Measurements from ENCODE around the gene OAF.
"Not testable (repeated sequence)": the region's sequence is repeated elsewhere in the genome, so short reads cannot be mapped to it uniquely, and the experiment has no call there.

The OAF gene

DNA sequence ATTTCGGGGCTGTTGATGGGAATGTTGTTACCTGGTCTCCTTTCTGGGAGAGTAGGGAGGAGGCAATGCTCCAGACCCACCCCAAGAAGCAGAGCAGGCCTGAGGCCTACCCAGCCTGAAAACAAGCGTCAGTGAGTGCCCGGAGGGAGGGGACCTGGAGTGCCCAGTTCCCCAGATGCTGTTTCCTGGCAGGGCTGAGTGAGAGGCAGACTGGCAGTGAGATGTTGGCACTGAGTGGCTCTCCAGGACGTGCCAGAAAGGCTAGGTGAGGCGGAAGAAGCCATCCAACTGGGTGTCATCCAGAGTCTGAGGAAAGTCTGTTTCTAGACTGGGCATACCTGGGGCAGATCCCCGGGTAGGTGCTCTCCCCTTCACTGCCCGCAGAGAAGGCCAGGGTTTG lies 30.4 kb downstream of the OAF start:
- DNase-seq (ENCODE audit: low read depth in 2 of 2), result no peak

DNA sequence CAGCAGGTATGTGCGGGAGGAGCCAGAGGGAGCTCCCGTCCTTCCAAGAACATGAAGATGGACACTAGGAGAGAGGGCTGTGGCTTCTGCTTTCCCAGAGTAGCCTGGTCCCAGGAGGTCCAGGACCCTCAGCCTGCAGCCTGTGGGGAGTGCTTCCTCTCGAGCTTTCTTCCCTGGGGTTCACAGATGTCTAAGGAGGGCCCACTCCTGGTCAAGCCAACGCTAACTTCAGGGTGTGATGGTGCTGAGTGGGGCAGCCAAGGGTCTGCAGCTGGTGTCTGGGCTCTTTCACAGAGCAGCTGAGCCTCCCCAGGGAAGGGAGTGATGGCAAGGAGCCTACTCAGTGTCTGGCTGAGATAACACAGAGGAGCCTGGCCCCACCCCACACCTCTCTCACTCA lies 32.4 kb downstream of the OAF start:
- no peak for DNase-seq (ENCODE audit: low read depth in 2 of 2)

DNA sequence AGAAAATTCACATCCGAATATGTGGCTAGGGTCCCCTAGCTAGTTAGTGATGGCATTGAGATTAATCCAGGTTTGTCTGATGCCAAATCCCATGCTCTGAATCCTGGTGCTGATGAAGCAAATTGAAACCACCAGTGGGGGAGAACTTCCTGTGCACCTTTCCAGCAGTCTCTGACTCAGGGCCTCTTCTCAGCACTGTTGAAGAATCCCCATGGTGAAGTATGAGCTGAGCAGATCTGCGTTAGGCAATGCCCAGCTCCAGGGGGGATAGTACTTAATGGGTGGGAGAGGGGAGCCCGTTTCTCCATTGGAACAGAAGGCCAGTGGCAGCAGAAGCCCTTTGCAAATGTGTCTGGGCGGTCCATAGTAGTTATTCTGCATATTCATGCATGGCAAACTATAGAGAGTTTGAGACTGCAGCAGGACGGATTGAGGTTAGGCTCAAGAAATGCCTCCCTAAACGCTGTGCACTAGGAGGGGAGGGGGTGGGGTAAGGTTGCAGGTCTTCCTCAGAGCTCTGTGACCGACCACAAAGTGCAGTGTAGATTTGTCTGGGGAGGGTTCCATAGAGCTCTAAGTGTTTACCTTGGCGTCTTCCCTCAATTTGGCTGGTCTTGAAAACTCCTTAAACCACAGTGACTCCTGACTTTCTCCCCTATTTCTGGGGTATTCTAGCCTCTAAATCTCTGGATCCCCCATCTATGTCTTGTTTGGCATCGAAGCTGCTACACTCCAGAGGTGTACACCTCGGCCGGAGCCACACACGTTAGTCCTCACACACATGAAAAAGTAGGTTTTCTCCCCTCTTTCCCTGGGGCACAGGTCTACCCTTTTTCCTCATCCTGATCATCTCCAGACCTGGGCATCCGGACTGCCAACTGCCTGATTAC lies 33.9 kb downstream of the OAF start:
- DNase-seq (ENCODE audit: low read depth in 2 of 2), result no peak

DNA sequence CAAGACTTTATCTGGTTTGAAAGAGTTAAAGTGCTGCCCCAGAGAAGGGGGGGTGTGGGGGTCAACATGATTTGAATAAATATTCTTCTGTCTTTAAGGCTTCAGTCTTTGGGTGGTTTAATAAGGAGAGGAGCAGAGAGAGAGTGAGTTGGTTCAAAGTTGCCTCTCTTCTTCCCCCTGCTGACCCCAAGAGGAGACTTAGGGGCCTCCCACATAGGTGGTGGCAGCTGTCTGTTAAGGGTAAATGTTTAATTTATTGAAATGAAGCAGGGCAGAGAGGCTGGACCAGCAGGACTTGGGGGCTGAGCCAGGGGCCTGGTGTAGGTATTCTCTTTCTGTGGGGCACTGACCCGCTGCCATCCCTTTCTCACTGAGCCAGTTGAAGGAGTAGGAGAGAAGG lies 34.6 kb downstream of the OAF start:
- DNase-seq (ENCODE audit: low read depth in 2 of 2), result no peak

DNA sequence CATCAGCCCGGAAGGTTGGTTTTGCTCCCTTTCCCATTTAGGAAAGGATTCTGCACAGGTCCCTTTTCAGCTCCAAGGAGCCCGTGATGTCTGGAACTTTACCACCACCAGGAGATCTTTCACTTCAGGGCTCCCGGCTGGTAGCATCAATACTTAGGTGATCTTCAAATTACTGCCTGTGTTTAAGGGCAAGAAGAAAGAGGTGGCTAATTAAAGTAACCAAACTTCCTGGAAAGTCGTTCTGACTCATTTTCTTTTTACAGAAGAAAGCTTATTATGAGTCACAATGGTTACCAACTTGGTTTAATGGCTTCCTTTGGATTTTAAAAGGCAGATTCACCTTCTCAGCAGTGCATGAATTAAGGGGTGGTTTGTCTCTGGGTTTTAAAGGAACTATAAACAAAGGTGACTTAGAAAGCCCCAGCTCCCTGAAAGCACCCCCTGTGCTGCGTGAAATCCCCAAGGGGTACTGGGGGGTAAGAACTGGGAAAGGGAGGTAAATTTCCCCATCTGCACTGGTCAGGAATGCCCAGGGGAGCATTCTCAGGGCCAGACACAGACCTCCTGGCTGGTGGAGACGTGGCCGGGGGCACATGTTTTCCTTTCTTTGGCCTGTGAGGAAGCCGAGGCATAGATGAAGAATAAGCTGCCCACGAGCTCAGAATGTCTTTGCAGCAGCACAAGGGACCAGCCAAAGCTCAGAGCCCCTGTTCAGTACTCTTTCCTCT lies 37.9 kb downstream of the OAF start:
- no peak for DNase-seq (ENCODE audit: low read depth in 2 of 2)

DNA sequence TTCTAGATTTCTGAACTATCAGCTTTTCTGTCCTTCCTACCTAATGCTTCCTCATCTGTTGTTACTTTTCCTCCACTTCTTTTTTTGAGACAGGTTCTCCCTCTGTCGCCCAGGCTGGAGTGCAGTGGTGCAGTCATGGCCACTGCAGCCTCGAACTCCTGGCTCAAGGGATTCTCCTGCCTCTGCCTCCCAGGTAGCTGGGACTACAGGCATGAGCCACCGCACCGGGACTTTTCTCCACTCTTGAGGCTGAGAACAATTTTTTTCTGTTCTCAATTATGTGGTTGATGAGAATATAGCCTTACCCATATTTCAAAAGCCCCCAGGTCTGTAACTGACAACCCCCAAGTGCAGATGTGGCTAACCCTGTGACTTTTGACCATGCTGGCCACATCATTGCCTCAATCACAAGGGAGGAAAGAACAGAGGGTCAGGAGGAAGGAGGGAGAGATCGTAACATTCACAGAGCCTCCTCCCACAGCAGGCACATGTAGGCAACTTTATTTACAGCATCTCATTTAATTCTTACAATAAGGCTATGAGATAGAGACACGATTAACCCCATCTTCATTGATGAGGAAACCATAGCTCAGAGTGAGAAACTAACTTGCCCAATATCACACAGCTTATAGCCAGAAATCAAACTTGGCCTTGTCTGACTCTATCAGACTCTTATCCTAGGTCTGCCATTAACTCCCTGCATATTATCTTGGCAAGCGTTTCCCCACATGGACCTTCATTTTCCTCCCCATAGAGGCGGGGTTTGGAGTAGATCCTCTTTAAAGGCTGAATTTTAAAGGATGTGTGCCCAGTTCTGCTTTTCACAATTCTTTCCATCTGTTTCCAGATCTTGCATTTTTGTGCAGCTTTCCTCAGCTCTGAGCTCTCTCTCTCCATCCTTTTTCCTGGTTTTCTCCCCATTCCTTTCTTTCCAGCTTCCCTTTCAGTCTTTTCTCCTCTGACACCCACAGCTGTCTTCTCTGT lies 38.7 kb downstream of the OAF start:
- no peak for DNase-seq (ENCODE audit: low read depth in 2 of 2)

DNA sequence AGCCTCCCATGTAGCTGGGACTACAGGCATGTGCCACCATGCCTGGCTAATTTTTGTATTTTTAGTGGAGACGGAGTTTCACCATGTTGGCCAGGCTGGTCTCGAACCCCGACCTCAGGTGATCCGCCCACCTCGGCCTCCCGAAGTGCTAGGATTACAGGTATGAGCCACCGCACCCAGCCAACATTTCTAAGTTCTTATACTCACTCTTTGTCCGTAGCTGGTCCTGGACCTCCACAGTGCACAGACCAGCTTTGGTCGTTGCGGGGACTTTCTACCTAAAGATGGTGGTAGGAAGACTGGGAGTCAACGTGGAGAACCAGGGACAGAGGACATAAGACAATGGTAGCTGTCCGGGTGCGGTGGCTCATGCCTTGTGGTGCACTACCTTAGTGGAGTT lies 42.5 kb downstream of the OAF start:
- not testable (repeated sequence) for DNase-seq (ENCODE audit: low read depth in 2 of 2)

DNA sequence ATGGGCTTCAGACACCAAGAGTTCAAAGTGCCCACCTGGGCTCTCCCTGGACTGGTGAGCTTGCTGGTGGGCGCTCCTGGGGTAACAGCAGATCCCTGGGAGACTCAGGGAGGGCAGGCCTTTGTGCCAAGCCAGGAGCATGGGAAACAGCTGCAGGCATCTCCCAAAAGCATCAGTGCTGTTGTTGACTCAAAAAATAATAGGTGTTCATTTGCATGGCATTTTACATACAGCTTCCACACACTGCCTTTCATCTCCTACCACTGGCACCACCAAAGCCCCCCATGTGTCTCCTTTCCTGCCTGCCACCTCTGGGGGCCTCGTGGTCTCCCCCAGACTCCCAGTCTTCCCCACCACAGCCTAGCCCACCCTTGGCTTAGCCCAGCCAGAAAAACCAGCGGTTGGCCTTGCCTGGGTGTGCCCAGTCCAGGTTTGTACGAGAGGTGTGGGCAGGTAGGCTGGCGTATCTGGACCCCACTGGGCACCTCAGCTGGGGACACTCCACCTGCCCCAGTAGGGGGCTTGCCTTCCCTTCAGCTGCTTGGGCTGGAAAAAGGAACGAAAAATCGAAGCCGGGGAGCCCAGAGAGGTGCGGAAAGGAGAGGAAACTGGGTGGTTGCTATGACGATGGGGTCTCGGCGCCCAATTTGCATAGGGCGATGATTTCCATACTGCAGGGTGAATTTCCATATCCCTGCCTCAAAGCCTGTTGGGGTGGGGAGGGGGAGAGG lies 44.1 kb downstream of the OAF start:
- no peak for DNase-seq (ENCODE audit: low read depth in 2 of 2)

DNA sequence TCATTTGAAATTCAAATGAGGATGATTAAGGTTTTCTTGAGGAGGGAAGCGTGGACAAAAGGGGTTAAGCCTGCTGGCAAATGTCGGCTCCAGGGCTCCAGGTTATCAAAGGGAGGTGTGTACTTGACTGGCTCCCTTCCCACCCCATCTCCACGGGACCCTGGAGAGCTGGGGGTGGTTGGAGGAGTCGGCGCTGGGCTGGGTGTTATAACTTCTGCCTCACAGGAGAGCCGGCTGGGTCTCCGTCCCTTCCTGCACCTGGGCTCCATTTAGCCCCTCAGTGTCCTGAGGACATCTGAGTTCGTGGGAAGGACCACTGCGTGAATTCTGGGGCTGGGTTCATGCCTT lies 44.7 kb downstream of the OAF start:
- no peak for DNase-seq (ENCODE audit: low read depth in 2 of 2)

DNA sequence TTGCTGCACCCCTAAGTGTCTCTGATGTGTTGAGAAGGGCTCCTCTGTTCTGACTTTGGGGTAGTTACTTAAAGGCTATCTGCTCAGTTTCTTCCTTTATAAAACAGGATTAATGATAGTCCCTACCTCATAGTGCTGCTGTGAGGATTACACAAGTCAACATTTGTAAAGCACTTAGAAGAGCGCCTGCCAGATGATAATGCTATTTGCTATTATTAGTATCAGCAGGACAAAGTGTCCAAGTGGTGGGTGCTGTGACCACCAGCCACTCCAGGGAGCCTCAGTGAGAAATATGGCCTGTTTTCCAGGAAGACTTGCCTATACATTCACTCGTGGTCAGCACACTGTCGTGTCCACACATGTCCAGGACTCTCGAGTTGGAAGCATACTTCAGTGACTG lies 45.3 kb downstream of the OAF start:
- no peak for DNase-seq (ENCODE audit: low read depth in 2 of 2)

DNA sequence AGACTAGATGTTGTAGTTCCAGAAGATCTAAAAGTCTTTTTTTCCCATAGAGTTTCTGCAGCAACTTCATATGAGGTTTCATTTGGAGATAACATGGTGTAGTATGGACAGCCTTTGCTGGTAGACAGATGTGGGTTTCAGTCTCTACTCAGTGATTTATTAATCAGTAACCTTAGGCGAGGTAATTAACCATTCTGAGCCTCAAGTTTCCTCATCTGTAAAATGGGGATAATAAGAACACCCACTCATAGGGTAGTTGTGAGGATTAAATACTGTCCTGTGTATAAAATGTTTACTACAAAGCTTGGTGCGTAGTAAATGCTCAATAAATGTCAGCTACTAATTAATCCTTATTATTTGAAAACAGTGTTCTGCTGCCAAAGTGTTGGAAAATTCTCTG lies 45.9 kb downstream of the OAF start:
- no peak for DNase-seq (ENCODE audit: low read depth in 2 of 2)

DNA sequence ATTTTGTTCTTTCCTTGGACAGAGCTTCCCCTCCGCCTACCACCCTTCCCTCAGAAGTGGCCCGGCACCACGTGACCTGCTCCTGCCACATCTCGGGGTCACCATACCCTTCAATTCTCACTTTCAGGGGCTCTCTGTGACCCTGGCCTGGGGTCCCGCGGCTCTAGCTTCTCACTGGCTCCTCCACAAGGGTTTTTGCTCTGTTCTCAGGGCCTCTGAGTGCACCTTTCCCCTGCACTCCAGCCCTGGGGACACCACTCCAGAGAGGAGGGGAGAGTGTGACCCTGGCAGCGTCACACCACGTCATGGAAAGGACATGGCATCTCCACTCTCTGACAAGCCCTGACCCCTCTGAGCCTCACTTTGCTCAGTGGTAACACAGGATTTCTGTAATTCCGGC lies 46.5 kb downstream of the OAF start:
- DNase-seq (ENCODE audit: low read depth in 2 of 2), result no peak

DNA sequence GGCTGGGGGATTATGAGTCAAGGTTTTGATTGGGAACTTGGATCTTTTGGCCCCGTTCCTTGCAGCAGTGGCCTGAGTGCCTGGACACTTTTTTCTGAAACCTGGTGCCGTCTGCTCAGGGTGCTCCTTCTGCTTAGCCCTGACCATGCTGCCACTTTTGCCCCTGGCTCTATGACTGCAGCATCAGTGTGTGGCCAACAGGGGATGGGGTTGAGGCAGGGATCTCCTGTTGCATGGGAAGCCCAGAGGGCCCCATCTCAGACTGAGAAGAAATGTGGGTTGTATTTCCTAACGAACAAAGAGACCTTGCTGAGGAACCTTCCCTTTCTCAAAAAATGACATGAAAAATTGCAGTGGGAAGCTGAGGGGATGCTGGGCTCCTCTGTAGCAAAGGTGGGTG lies 47.8 kb downstream of the OAF start:
- no peak for DNase-seq (ENCODE audit: low read depth in 2 of 2)

DNA sequence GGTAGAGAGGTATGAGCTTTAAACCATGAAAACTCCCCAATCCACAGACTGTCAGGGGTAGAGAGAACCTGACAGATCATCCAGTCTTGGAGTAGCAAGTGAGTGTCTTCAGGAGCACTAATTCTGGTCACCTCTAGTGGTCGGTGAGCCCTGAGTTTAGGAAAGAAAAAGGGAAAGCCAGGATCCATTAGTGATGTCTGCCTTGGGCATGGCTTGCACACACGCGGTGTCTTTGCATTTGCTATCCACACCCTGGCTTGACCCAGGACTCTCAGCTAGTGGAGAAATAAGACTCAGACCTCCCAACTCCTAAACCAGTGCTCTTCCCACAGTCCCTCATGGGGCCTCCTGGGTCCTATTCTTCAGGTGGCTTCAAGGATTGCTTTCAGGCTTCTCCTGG lies 48.4 kb downstream of the OAF start:
- no peak for DNase-seq (ENCODE audit: low read depth in 2 of 2)

DNA sequence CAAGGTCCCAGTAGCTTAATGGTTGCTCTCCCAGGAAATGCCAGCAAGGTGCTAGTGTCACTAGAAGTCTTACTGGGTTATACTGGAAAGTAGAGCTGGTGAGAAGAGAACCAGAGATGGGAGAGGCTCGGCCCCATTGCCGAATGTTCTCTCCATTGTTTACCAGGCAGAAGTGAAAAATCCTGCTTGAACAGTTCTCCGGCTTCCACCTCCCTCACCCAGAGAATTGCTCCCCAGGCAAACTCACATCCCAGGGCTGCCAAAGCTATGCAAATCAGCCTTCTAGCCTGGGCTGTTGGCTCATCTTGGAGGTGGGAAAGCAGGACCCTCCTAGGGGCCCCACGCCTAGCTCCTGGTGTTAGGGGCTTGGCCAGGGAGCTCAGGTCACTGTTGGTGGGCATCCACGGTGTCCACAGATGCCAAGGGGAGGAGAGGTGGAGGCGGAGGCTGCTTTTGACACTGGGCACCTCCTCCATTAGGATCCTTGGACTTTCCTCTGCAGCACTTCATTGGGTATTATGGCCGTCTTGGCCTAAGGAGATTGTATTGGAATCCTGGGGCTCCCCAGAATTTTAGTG lies 49.2 kb downstream of the OAF start:
- DNase-seq (ENCODE audit: low read depth in 2 of 2), result no peak

DNA sequence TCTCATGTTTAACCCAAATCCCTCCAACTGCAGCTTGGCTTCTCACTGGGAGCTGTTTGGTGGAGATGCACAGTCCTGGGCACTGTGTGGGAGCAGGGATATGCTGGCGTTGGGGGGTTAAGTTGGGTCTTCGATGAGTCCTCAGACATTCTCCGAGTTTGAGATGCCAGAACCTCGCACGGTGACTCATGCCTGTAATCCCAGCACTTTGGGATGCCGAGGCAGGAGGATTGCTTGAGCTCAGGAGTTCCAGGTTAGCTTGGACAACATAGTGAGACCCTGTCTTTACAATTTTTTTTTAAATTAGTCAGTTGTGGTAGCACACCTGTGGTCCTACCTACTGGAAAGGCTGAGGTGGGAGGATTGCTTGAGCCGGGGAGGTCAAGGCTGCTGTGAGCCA lies 49.8 kb downstream of the OAF start:
- no peak for DNase-seq (ENCODE audit: low read depth in 2 of 2)

DNA sequence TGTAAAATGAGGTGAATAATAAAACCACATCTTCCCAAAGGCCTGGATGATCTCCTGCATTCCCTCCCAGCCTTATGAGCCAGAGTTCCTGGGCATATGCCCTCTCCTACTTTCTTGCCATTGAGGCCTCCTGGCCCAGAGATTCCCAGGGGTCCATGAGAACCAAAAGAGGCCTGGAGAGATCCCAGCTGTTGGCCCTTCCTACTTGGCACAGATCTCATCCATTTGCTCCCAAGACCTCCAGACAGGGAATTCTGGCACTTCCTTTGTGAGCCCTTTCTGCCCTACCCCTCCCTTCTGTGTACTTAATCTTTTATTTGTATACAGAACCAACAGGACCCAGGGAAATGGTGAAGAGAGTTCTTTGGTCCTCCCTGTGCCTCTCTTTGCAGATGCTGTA lies 50.5 kb downstream of the OAF start:
- DNase-seq (ENCODE audit: low read depth in 2 of 2), result no peak

DNA sequence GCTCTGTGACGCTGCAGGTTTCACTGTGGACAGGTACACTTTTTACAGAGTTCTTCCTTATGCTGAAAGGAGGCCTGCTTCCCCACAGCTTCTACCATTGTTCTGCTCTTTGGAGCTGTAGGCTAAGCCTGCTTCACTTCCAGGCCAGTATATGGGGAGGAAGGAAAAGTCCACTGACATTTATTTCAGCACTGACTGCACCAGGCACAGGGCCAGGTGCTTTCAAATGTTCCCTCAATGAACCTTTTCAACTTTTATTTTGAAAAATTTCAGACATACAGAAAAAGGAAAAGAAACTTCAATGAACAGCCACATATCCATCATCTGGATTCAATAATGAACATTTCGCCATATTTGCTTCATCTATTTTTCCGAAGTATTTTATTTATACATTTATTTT lies 51.1 kb downstream of the OAF start:
- no peak for DNase-seq (ENCODE audit: low read depth in 2 of 2)

DNA sequence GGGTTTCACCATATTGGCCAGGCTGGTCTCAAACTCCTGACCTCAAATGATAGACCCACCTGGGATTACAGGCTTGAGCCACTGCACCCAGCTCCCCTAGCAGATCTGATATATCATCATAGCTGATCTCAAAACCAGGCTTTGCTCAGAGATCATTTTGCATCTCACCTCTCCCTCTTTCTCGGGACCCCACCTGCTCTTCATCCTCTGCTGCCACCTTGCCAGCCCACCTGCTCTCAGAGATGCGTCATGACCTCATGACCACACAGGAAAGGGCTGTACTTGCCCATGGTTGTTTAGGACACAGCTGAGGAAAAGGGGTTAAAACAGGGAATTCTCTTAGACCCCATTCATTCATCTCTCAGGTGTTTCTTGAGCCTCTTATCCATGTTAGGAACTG lies 56.5 kb downstream of the OAF start:
- no peak for DNase-seq (ENCODE audit: low read depth in 2 of 2)

DNA sequence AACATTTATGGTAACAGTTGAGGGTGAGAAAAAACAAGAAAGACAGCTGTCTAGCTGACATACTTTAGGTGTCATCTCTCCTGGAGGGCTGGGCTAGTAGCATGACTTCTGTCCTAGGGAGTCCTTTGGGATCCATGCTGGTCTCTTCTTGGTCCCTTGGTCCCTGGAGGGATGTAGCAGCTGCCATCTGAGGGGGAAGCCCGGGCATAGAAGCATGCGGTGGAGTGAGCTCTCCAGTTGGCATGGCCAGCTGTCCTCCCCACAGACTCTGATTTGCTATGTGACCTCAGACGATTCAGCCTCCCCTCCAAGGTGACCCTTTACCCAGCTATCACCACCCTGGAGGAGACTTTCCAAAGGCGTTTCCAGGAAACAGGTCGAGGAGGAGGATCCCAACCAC lies 57.9 kb downstream of the OAF start:
- no peak for DNase-seq (ENCODE audit: low read depth in 2 of 2)

DNA sequence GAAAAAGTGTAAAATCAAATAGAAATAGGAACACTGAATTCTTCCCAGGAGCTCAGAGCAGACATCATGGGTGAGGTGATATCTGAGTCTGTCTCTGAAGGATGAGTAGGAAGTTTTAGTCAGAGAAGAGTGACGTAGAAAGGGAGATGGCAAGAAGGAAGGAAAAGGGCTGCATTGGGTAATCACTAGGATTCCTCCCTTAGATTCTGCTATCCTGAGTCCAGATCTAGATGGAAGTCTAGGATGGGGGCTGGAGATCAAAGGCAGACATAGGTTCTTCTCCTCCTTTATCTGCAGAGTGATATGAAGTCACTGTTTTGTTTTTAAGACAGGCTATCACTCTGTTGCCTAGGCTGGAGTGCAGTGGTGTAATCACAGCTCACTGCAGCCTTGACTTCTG lies 59.6 kb downstream of the OAF start:
- no peak for DNase-seq (ENCODE audit: low read depth in 2 of 2)
